ENCODE data around the gene SND1.
"Not testable (repeated sequence)": the region's sequence is repeated elsewhere in the genome, so short reads cannot be mapped to it uniquely, and the experiment has no call there.

The SND1 gene

GRCh38 chr7:127653396-127653795 lies 1.4 kb downstream of the SND1 start:
- no peak for DNase-seq

- DNase-seq: no peak
Observed at GRCh38 chr7:127654404-127655394, 2.7 kb downstream of the SND1 start.

DNA sequence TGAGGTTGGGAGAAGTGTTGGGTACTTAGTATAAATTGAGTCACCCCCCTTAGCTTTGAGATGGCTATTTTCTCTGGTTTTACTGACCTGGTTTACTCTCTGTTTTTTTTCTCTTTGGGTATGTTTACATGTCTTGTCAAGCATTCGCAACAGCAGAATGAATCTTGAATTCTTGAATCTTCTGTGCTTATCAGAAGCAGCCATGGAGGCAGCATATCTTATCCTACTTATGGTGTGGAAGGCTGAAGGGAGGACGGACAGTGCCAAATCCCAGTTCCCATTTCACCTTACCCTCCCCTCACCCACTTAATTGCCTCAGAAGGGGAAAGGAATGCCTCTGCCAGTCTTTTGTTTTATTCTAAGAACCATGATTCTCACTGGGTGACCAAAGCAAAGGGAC lies 3.7 kb downstream of the SND1 start:
- no peak for DNase-seq

DNA sequence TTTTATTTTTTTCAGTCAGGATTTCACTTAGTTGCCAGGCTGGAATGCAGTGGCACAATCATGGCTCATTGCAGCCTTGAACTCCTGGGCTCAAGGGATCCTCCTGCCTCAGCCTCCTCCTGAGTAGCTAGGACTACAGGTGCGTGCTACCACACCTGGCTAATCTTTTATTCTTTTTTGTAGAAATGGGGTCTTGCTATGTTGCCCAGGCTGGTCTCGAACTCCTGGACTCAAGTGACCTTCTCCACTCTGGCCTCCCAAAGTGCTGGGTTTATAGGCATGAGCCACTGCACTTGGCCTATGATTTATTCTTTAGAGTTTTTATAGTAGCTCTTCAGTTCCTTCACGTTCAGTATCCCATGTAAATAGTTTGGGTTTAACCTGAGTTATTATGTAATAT lies 5.5 kb downstream of the SND1 start:
- DNase-seq: no peak

DNA sequence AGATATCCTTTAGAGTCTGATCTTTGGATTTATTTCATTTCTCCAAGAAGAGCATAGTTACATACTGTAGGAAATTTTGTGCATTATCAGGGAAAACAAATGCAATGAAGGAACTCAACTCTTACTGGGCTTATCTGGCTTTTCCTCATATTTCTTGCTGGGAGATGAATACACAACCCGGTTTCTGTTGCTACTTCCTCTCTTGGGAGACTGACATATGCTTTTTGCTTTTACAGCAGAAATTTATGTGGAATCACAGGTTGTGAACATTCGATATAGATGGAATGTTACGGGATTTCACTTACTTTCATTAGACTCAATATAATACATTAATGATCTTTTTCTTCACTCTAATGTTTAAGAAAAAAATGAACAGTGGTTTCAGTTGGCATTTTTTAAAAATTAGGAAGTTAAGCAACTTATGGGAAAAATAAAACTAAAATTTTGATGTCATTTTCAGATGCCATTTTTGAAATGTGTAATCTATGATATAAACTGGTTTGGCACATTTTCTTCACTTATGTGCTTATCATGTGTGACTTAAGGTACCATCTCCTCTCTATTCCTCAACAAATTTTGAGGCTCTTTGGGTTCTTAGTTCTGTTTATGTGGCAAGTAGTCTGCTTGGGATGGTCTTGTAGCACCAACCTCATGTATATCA lies 7.1 kb downstream of the SND1 start:
- no peak for DNase-seq

DNA sequence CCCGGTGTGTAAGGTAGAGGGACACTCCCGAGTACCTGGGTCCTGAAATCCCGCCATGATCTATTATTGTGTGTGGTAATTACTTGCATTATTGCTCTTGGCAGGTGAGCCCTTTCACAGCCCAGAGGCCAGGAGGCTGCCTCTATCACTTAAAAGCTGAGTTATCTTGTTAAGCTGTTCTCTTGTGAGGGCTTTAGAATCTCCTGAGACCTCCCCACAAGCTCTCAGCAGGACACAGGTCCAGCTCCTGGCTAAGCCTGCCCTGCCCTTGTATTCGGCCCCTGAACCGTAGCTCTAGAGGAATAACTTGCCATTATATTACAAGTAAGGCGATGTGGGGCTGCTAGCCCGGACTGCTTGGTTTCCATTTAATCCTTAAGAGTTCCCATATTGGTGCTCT lies 13.9 kb downstream of the SND1 start:
- DNase-seq: no peak

DNA sequence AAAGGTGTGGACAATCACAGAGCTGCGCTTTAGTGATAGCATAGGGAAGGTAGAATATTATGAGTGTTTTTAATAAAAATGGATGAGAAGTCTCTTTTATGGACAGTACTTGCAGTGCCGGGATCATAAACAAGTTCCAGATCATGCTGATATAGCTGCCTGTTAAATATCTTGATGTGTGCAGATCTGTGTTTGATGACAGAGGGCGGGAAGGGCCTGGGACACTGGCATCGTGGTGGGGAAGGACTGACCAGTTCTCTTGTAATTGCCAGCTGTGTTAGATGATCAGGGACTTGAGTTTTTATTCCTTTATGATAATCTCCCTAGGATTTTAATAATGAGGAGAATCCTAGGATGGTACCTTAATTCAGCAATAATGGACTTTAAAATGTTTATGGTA lies 14.6 kb downstream of the SND1 start:
- no peak for DNase-seq

GRCh38 chr7:127667017-127667670 lies 15.2 kb downstream of the SND1 start:
- no peak for DNase-seq

- DNase-seq: no peak
Observed at GRCh38 chr7:127667759-127668530, 16.0 kb downstream of the SND1 start.

DNA sequence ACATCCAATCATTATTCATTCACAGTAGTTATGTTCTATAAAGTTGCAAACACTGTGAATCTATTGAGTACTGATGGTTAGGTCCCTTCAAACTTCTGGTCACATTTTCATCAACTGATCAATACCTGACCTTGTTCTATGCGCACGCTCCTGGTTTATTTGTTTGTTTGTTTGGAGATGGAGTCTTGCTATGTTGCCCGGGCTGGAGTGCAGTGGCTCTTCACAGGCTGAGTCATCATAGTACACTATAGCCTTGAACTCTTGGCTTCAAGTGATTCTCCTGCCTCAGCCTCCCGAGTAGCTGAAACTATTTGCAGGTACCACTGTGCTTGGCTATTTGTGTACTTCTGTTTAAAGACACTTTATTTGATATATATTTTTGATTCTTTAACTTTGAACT lies 19.3 kb downstream of the SND1 start:
- no peak for DNase-seq

DNA sequence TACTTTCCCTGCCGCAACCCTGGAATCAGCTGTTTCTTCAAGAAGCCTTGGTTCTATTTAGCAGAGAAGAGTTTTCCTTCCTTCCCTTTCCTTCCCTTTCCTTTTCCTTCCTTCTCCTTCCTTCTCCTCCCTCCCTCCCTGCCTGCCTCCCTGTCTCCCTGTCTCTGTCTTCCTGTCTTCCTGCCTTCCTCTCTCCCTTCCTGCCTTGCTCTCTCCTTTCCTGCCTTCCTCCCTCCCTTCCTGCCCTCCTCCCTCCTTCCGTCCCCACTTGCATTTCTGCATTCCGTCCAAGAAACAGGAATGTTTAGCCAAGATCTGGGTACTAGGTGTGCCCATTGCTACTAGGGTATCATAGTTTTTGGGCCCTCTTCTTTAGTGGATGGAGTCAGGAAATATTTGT lies 21.9 kb downstream of the SND1 start:
- no peak for DNase-seq

DNA sequence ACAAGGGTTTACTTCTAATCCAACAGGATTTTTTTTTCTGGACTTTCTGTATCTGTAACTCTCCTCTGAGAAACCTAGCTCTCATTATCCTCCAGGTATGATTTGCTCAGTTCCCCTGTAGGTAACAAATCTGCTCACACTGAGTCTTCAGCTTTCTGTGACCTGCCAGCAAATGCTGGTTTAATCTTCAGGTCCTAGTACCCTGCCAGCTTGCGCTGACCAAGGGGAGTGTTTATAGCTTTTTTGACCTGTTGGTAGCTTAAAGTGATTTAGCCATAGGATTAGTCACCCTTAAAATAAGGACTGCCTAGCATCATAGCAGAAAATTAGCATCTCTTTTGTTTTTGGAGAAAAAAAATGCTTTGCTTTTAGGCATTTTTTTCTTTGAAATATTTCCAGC lies 22.4 kb downstream of the SND1 start:
- no peak for DNase-seq

DNA sequence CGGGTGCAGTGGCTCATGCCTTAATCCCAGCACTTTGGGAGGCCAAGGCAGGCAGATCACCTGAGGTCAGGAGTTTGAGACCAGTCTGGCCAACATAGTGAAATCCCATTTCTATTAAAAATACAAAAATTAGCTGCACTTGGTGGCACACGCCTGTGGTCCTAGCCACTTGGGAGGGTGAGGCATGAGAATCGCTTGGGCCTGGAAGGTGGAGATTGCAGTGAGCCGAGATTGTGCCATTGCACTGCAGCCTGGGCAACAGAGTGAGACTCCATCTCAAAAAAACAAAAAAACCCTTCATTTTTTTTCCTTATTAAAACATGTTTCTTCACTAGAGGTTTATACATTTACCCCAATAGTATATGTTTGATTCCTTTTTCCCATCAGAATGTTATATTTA lies 22.9 kb downstream of the SND1 start:
- DNase-seq: not testable (repeated sequence)

GRCh38 chr7:127675721-127676120 lies 23.7 kb downstream of the SND1 start:
- DNase-seq: no peak

DNA sequence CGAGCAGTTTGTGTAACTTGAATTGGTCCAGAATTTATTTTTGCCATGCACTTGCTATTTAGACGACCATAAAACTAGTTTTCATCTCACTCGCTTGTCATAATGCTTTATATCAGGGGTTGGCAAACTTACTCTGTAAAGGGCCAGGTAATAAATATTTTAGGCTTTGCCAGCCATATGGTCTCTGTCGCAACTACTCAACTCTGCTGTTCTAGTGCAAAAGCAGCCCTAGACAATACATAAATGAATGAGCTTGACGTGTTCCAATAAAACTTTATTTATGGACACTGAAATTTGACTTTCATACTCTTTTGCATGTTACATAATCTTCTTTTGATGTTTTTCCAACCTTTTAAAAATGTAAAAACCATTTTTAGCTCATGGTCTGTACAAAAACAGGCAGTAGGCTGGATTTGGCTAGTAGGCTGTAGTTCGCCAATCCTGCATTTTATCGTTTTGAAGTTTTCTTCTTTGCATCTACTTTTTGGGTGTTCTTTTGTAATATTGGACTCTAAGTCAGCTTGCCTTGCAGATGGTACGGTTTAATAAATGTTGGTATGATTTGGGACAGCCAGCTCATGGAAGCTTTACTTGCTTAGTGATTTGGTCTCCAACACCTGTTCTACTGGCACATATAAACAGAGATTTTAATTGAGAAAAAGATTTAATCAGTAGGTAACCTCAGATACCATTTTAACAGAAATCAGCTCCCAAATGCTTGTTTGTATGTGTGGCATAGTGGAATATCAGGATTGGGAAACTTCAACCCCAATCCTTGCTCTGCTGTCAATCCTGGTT lies 25.6 kb downstream of the SND1 start:
- no peak for DNase-seq

- DNase-seq: no peak
Observed at GRCh38 chr7:127678337-127678736, 26.3 kb downstream of the SND1 start.

DNA sequence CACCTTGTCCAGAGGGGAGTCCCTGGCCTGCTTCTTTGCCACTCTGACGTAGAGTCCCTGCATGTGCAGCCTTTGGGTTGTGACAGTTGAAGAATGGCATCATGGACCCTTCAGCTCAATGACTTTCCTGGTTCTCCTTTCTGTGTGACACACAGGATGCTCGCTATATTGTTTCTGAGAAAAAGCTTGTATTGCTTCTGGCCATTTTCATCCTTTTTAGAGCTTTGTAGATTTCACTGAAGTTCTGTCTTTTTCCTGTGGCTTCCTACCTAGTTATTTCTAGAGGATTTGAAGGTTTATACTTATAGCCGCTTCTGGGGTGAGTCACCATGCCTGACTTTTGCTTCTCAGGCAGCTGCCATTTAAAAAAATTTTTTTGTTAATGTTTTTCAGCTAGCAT lies 27.0 kb downstream of the SND1 start:
- DNase-seq: no peak

DNA sequence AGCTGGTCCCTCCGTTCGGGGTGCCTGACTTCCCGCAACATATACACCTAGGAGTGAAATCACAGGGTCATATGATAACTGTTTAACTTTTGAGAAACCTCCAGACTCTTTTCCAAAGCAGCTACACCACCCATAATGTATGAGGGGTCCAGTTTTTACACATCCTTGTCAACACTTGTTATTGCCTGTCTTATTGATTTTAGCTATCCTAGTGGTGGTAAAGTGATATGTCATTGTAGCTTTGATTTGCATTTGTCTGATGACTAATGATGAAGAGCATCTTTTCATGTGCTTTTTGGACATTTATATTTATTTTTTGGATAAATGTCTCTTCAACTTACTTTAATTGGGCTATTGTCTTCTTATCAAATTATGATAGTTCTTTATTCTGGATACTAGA lies 29.0 kb downstream of the SND1 start:
- no peak for DNase-seq

GRCh38 chr7:127682140-127682539 lies 30.1 kb downstream of the SND1 start:
- DNase-seq: no peak

GRCh38 chr7:127683776-127684681 lies 32.0 kb downstream of the SND1 start:
- DNase-seq: no peak

- no peak for DNase-seq
Observed at GRCh38 chr7:127689194-127689772, 37.3 kb downstream of the SND1 start.
